Left ventricle myocardium inferior (tissue), 1 donor: ENCODE measurements around the gene GLYR1. TPM values are rescaled to one million over a fixed set of nuclear protein-coding genes. Genes with fewer than 3 reads are reported as not detected.
"Not testable (repeated sequence)": the region's sequence is repeated elsewhere in the genome, so short reads cannot be mapped to it uniquely, and the experiment has no call there.

Experiments used
- DNase-seq: peaks from one replicate; pipeline ENCODE4 v3.0.0-alpha.2; 2020
- H3K27ac ChIP-seq: fragments of 200-600 bp; replicated peaks from 2 replicates; pipeline ENCODE4 v1.8.0; 2021
- H3K27me3 ChIP-seq: fragments of 200-600 bp; 2 replicates; pipeline ENCODE4 v1.8.0; 2021; ENCODE audit warnings: low read depth
- H3K36me3 ChIP-seq: fragments of 200-600 bp; 2 replicates; pipeline ENCODE4 v1.8.0; 2021
- H3K4me1 ChIP-seq: fragments of 200-600 bp; 2 replicates; pipeline ENCODE4 v1.8.0; 2021
- H3K4me3 ChIP-seq: fragments of 200-600 bp; 2 replicates; pipeline ENCODE4 v1.8.0; 2021; ENCODE audit warnings: mild to moderate bottlenecking, moderate library complexity
- H3K9me3 ChIP-seq: fragments of 200-600 bp; replicated peaks from 2 replicates; pipeline ENCODE4 v1.8.0; 2021
- CTCF ChIP-seq: fragments of 200-600 bp; IDR thresholded peaks from 2 replicates; pipeline ENCODE4 v1.8.0; 2021; ENCODE audit warnings: antibody characterized with exemption, mild to moderate bottlenecking, borderline replicate concordance
- intact Hi-C: fragments of 100-400 bp; cut with micrococcal nuclease; formaldehyde crosslinking; loops from one replicate; pipeline ENCODE4 v1.11.0; 2022
- long read RNA-seq: library from polyadenylated mRNA; unstranded; transcript quantifications from one replicate; pipeline ENCODE4 v2.0.0, GENCODE V29; 2021
- total RNA-seq: library from RNA; stranded (reverse); fragmentation: NEBNext Ultra II Directional; extraction: Animal tissue kit (Norgen Biotek cat#: 25700); gene quantifications from one replicate; pipeline ENCODE4 v1.2.1, GENCODE V29; 2021
- donor health status: DM: no; HTN: yes; CAD: no; lungs with severe emphysema.

GLYR1 gene
- total RNA-seq: 86.7 TPM
- long read RNA-seq, transcript GLYR1-201 (16 exons, 3,772 nt): major isoform, 41 of 141 reads
- long read RNA-seq, transcript GLYR1-212 (16 exons, 1,831 nt): minor isoform, 13 of 141 reads
- long read RNA-seq, transcript GLYR1-202 (15 exons, 3,466 nt): minor isoform, 5 of 141 reads
- long read RNA-seq, partial matches to known transcripts: 14 of 141 reads
- long read RNA-seq, other reads (novel, unspliced or antisense): 67 of 141 reads

GRCh38 chr16:4846901-4847773, at the start of gene GLYR1, which contains the start of gene UBN1:
Gene GLYR1 (minus strand): TSS chr16:4847288. CDS start chr16:4847265, 23 bp downstream.
Gene UBN1 (plus strand): TSS chr16:4847481. CDS start chr16:4852918, 5,437 bp downstream.
- Histone ChIP-seq H3K4me1 (peaks cover 79% of the 10 kb centered on the region), H3K27ac (peak within 1 kb of the TSS; percentile 92), H3K36me3 (peaks cover 36% of the 10 kb centered on the region), H3K4me3 (peak within 1 kb of the TSS; percentile 95), H3K27me3 (no peaks in the 10 kb centered on the region), H3K9me3 (no peaks in the 10 kb centered on the region)
- no peak for TF ChIP-seq CTCF
- peak; percentile 100 for DNase-seq
- intact Hi-C loops: no loop called here

GRCh38 chr16:4896761-4897160, 49.7 kb upstream of the GLYR1 start:
- H3K4me1 ChIP-seq: peaks cover 20% of the 10 kb centered on the region
- H3K27ac ChIP-seq, intact Hi-C loops, H3K9me3 ChIP-seq, H3K4me3 ChIP-seq, H3K36me3 ChIP-seq, H3K27me3 ChIP-seq, DNase-seq: not testable (repeated sequence)

DNA sequence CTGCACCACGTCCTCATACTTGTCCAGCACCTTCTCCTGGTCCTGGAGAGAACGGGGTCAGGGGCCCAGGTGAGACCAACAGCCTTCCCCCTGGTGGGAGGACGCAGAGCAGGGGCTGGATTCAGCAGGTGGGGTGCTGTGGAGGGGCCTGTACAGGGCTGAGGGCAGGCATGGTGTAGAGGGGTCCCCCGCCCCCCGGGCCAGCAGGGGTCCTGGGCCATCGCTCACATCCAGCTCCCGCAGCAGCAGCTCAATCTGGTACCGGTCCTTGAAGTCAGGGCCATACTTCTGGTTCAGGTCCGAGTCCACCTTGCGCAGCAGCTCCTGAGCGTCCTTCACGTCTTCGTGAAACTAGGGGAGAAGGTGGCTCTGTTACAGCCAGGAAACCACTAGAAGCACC, 48.3 kb upstream of the GLYR1 start:
- Histone ChIP-seq H3K4me1 (peaks cover 21% of the 10 kb centered on the region), H3K36me3 (peaks cover 16% of the 10 kb centered on the region), H3K4me3 (no peak overlapping the region), H3K9me3 (peaks cover 5% of the 10 kb centered on the region), H3K27me3 (no peaks in the 10 kb centered on the region), H3K27ac (no peak overlapping the region)
- DNase-seq: no peak
- intact Hi-C loops: no loop called here
- no peak for TF ChIP-seq CTCF

DNA sequence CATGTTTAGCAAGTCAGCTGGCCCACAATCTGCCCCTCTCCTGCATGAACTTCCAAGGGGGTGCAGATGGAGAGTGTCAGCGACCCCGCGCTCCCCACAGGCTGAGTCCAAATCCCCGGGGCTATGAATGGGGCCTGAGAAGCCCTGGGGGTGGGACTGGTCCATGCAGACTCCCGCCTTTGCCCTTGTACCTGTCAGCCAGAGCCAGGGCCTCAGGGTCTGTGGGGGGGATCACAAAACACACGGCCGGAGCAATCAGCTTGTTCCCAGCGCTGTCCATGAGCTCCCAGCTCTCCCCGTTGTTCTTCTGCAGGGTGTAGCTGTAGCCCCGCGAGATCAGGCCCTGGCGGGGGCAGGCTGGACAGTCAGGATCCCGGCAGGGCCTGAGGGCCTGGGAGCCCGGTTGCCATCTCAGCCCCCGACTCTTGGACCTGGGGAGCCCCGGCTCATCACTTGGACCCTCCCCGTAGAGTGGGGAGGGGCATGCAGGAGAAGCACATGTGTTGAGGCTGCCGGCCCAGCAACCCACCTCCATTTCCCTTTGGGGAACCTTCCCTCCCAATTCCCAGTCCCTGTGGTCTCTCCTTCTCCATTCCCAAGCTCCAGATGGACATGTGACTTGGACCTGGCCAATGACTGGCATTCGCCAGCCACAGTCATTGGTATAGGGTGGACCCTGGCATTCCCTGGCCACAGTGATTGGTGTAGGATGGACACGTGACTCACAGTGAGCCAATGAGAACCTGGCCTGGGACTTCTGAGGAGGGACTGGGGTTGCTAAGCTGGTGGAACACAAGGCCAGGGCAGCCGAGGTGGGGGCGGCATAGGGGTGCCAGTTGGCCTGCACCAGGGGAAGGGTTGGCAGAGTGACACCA, 47.4 kb upstream of the GLYR1 start:
- DNase-seq: no peak
- intact Hi-C loops: no loop called here
- H3K27ac ChIP-seq: no peak overlapping the region
- no peaks in the 10 kb centered on the region for H3K27me3 ChIP-seq
- TF ChIP-seq CTCF: no peak
- peaks cover 5% of the 10 kb centered on the region for H3K9me3 ChIP-seq
- H3K4me1 ChIP-seq: peaks cover 21% of the 10 kb centered on the region
- no peak overlapping the region for H3K4me3 ChIP-seq
- peaks cover 25% of the 10 kb centered on the region for H3K36me3 ChIP-seq

GRCh38 chr16:4893103-4893862, 46.2 kb upstream of the GLYR1 start:
- peaks cover 23% of the 10 kb centered on the region for H3K36me3 ChIP-seq
- H3K27me3 ChIP-seq: no peaks in the 10 kb centered on the region
- TF ChIP-seq CTCF: no peak
- peaks cover 21% of the 10 kb centered on the region for H3K4me1 ChIP-seq
- peak overlapping the region; percentile 78 for H3K27ac ChIP-seq
- H3K9me3 ChIP-seq: peaks cover under 1% of the 10 kb centered on the region
- intact Hi-C loops: no loop called here
- DNase-seq: no peak
- no peak overlapping the region for H3K4me3 ChIP-seq
